Left forelimb (tissue), 1 donor: ENCODE results near the gene PKDCC.

Experiments
- DNase-seq: peaks from one replicate; pipeline ENCODE4 v3.0.0-alpha.2; 2018; ENCODE audit warnings: low spot score

The PKDCC gene

DNA sequence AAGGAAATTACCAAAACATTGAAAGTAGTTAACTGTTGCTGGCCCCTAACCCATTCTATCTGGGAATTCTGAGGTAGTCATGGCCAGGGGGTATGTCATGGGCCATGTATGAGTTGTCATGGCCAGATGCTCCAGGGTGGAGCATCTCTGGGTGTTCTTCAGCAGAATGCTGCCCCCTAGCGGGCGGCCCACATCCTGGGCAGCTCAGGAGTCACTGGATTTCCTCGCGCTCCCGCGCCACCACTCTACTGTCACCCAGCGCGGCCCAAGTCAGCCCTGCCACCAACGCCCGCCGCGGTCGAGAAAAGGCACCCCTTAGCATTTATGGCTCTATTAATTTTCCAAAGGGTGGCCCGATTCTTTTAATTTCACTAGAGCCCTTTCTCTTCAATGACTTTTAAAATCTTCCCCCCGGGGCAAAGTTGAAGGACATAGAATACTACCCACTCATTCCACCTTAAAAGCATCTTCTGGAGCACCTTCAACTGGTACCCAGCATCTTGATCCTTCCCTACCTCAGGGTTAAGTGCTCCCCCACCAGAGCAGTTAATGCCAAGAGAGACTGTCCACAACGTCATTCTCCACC, 41.6 kb downstream of the PKDCC start:
- no peak for DNase-seq

- DNase-seq, result no peak
Measured at GRCh38 chr2:42090216-42090615, 42.4 kb downstream of the PKDCC start.

GRCh38 chr2:42091671-42092070, 43.9 kb downstream of the PKDCC start:
- DNase-seq, result no peak

DNA sequence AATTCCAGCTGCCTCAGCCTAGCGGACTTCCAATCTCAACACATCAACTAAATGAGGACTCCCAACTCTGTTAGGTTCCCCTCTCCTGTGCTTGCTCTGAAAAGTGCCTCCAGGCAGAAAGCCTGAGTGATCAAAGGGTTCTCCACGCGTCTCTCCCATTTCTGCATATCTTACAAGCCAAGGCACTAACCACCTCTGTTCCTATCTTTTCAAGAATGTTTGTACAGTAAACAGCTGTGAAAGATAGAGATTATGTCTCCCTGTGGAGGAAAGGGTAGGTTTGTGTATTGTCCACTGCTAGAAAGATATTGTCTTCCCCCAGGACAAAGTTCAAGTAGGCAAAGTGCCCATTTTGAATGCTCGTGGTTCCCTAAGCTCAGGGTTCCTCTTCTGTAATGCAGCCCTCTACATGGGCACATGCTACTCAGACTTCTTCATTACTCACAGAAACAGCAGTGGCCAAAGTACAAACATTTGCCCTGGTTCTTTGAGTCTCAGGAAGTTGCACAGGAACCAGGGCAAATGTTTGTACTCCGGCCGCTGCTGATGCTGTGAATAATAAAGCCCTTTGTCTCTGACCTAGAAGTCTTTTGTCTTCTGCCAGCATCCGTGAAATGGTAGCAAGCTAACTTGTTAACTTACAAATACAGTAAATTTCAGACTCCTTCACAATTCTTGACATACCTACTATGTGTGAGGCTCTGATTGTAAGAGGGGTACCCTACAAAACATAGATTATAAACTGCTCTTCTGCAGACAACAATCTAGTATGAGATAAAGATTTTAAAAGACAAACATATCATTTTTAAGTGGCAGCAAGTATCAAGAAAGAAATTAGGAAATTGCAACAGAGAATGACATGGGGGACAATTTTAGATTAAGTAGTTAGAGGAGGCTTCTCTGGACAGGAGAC, 44.5 kb downstream of the PKDCC start:
- no peak for DNase-seq

DNA sequence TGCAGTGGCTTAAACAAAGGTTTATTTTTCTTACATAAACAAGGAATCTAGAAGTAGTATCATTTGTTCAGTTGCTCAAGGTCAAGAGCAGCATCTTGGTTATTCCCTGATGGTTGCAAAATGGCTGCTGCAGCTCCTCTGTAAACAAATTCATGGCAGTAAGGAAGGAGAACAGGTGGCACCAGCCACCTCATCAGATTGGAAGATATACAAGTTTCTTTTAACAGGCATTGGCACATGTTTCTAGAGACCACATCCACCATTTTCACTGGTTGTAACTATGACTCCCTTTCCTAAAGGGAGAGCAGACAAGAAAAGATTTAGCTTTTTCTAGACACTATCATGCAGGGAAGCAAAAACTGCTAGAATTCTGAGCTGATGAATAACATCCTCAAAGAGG, 46.3 kb downstream of the PKDCC start:
- DNase-seq, result no peak

- DNase-seq, result no peak
Measured at GRCh38 chr2:42095923-42096408, 48.1 kb downstream of the PKDCC start.

DNA sequence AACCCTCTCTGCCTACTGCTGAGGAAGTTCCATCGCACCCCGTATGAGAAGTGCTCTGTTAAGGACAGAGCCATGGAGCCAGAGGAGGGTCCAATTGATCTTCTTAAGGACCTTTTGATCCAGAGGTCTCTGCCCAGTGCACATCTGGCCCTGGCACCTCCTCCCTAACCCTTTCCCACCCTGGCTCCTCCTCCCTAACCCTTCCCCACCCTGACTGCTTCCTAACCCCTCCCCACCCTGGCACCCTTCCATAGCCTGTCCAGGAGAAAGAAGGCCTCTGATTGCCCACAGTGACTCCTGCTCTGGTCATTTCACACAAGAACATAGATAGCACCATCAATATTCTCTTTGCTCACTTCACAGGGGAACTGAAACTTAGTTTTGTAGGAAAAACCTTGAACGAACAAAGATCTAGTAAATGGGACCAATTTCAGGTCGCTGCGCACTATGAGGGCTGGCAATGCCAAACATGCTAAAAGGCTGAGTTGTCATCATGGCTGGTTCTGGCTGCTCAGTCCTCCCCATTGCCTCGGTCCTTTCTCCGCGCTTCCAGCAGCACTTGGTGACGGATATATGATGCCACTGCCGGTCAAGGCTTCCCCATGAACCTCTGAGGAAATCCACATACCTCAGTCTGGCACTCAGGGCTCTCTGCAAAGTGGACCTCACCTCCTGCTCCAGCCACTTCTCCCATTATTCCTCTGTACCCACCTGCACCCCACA, 49.2 kb downstream of the PKDCC start:
- no peak for DNase-seq

DNA sequence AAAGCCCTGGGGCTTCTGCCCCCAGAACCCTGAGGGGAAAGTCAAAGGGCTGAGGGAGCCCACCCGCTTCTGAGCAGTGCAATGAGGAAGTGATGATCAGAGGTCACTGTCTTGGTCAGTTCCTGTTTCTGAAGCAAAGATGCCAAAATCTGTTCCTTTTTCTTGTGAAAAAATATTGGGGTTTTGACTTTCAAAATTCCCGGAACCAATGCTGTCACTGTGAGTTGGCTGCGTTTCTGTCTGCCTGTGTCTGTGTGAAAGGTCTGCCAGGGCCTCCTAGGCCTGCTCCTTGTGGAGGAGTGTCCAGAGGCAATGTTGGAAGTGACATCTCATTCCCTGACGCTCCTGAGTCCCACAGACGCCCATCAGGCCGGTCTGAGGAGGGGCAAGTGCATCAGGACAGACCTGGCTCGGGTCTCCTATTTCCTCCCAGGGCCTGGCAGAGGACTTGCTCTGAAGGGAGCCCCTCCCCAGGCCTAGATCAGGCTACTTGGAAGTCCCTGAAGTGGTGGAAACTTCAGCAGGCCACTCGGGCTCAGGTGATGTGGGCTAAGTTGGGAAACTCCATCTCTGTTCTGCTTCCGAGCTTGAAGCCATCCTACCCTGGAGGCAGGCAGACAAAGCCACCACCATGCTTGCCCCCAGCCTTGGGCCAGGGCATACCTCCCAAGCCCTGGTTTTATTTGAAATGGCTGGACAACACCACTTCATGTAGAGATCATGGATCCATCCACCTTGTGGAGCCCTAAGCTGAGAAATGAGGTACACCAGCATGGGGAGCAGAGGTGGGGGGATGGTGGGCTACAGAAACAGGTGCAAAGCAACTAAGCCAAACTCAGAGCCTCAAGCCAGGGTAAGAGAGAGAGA, 51.0 kb downstream of the PKDCC start:
- DNase-seq, result no peak

DNA sequence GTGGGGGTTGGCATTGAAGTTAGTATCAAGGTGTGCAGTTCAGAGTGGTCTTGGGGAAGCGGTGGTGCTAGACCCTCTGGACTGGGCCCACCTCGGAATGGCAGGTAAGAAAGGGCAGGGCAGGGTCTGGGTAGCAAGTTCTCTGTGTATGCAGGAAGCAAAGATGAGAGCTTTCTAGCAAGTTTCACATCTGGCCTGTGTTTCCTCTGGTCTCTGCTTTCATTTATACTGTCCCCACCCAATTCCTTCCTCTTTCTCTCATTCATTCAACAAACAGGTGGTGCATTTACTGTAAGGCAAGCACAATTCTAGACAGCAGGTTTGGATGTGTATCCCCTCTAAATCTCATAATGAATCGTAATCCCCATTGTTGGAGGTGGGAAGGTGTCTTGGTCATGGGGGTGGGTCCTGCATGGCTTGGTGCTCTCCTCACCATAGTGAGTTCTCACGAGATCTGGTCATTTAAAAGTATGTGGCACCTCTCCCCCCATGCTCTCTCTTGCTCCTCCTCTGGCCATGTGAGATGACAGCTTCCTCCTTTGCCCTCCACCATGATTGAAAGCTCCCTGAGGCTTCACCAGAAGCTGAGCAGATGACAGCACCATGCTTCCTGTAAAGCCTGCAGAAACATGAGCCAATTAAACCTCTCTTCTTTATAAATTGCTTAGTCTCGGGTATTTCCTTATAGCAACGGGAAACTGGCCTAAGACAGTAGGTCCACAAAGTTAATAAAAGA, 51.8 kb downstream of the PKDCC start:
- no peak for DNase-seq

DNA sequence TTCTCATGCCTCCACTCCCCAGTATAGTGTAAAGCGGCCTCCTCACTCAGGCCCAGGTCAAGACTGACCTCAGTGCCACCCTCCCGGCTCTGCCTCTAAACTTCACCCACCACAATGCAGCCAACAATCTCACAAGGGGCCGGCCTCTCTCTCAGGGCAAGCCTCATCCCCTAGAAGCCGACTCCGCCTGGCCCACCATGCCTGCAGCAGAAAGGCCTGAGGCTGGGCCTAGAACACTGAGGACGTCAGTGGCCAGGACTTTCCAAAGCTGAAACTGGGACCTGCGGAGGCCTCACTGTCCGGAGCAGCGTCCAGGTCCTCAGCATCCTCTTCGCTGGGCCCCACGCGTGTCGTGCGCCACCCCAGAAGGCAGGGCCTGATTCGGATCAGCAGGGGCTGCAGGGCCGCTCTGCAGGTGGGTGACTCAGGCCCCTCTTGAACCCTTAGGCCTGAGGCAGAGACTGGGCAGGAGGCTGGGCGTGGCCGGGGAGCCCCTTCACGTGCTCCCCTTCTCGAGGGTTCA, 52.9 kb downstream of the PKDCC start:
- no peak for DNase-seq

DNA sequence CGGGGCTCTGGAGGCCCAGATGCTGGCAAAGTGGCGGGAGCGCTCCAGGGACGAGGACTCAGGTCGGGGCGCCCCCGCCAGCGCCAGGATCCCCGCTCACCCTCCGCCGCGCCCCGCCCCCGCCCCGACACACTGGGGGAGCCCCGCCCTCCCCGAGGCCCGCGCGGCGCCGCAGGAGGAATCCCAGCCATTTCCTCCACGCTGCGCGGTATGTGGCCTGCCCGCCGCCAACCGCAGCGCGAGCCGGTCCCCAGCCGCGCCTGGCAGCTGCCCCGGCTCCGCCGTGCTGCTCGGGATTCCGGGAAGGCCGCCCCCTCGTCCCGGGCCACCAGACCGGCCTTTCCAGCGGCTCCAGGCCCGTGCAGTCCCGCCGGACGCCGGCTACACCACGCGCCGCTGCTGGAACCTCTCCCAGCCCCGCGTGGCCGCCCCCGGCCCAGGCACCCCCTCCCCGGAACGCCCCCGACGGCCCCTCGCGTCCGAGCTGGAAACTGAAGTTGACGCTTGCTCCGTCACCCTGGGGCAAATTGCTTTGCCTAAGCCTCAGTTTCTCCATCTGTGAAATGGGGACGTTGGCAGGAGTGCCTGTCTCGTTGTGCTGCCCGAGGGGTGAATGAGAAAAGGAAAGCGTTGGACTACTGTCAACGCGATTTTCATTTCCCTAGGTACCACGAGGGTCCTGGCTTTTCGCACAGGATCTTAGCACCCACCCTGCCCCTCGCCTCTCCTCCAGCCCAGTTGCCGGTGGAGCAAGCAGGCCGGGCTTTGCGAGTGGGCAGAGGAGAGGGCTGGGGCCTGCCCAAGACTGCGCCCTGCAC, 53.6 kb downstream of the PKDCC start:
- peak; percentile 82 for DNase-seq

DNA sequence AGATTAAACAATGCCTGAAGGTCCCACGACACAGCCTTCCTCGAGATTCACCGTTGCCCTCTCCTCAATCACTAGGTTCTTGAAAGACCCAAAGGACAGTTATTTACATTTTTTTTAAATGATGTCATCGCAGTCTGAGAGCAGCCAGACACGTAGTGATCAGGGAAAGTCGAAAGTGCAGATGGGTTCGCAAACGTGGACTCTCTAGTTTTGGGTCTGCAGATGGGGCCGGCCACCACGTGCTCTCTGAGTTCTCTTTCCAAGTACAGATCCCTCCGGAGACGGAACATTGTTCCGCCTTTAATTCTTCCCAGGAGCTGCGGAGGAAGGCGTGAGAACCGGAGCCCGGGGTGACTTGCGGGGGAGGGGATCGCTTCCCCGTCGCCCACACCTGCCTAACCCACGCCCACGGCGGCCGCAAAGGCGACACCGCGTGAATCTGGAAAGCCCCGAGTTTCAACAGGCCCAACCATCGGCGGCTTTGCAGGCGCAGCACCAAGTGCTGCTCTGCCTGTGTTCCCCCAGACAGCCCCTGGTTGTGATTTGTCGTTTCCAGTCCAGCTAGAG, 54.3 kb downstream of the PKDCC start:
- peak; percentile 87 for DNase-seq

DNA sequence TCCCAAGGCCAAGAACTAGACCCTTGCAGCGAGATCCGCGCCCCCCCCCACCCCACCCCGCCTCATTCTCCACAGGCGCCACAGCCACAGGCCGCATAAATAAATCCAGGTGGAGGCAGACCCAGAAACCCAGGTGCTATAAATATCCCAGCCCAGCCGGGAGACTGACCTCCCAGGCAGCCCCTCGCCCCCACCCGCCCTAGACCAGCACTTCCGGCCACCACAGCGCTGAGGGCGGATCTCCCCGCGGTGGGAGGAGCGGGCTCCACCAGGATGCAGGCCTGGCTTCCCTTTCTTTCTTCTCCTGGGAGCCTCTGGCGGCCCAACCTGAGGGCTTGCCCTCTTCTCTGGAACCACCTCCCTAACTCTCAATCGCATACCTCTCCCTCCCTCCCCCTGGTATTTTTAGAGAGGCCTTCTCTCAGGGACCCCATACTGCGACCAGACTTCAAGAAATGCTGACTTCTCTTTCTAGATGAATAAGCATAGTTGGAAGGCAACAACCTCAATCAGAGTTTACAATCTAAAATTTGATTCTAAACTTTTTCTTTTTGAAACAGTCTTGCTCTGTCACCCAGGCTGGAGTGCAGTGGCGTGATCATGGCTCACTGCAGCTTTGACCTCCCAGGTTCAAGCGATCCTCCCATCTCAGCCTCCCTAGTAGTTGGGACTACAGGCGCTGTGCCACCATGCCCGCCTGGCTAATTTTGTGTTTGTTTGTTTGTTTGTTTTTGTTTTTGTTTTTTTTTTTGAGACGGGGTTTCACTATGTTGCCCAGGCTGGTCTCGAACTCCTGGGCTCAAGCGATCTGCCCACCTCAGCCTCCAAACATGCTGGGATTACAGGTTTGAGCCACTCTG, 55.0 kb downstream of the PKDCC start:
- peak; percentile 84 for DNase-seq

GRCh38 chr2:42103829-42104228, 56.0 kb downstream of the PKDCC start:
- DNase-seq, result no peak

GRCh38 chr2:42104621-42105020, 56.8 kb downstream of the PKDCC start:
- DNase-seq, result no peak

GRCh38 chr2:42105330-42106256, 57.8 kb downstream of the PKDCC start:
- no peak for DNase-seq

- DNase-seq, result no peak
Measured at GRCh38 chr2:42106257-42106816, 58.5 kb downstream of the PKDCC start.
